Measurements from ENCODE around the gene ZC3H7B. TPM values are rescaled to one million over a fixed set of nuclear protein-coding genes. Genes with fewer than 3 reads are reported as not detected.

The ZC3H7B gene
- total RNA-seq, 1 experiment from 2014 or later: 53.4 TPM

DNA sequence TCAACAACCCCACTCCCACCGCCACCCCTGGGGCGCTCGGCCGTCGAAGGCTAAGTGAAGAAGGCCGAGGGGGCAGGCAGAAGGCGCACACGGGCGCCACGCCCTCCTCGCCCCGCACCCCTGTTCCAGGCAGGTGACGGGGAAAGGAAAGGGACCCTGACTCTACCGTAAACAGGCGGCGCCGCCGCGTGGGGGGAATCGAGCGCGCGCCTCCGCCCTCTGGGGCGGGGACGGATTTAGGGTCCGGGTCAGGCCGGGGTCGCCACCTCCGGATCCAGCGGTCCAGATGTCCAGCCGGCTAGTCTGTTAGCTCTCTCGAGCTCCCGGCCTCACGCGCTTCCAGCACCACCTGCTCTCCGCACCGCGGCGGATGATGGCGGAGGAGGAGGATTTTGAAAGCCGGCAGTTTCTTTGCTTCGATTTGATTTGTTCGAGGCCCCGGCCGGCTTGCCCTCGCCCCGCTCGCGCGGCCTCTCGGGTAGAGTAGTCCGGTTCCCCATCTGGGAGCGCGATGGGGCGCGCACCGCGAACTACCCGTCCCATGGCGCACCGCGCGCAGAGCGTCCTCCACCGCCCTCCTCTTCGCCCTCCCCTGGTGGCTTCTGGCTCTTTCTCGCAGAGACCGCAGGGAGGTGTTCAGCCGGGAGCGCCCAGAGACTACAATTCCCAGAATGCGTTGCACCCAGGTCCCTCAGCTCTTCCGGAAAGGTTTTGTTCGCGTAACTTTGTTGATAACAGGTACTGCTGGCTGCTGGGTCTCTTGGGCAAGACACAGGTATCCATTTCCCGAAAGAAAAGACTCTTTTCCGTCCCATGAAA lies 15.3 kb upstream of the ZC3H7B start, which contains the start of gene RANGAP1:
TSS of gene RANGAP1 (minus strand) at position 368 of the 819 bp plus-strand sequence. CDS start 5,143 bp downstream, outside the sequence.
- no TSS peak for BruUV-seq (replicated peaks)
- H3K27ac Mint-ChIP-seq (ENCODE audit: low read depth, unreplicated experiment): peak within 1 kb of the TSS; percentile 85
- H3K4me1 Mint-ChIP-seq (ENCODE audit: insufficient read depth, unreplicated experiment): peaks cover 29% of the 10 kb centered on the region
- peaks cover 47% of the 10 kb centered on the region for H3K36me3 Mint-ChIP-seq (ENCODE audit: insufficient read depth, unreplicated experiment)
- H3K4me3 Mint-ChIP-seq (ENCODE audit: unreplicated experiment): peak within 1 kb of the TSS; percentile 80
- peak; percentile 99 for DNase-seq (ENCODE audit: unreplicated experiment)
- CTCF ChIA-PET: interaction anchor here (0.9 to 1.0 kb wide), 2 partner anchors 12 to 231 kb away, joined by 3 to 5 read pairs; no protein-coding TSS in a partner anchor
- H3K27me3 Mint-ChIP-seq (ENCODE audit: insufficient read depth, unreplicated experiment): no peaks in the 10 kb centered on the region
- intact Hi-C loops (cut with micrococcal nuclease): loop anchor here (10.0 kb wide), 1 partner anchor 99 kb away; the partner anchor contains the start of gene TEF
- H3K9me3 Mint-ChIP-seq (ENCODE audit: unreplicated experiment): no peaks in the 10 kb centered on the region
- TF ChIP-seq, protein P1, sequence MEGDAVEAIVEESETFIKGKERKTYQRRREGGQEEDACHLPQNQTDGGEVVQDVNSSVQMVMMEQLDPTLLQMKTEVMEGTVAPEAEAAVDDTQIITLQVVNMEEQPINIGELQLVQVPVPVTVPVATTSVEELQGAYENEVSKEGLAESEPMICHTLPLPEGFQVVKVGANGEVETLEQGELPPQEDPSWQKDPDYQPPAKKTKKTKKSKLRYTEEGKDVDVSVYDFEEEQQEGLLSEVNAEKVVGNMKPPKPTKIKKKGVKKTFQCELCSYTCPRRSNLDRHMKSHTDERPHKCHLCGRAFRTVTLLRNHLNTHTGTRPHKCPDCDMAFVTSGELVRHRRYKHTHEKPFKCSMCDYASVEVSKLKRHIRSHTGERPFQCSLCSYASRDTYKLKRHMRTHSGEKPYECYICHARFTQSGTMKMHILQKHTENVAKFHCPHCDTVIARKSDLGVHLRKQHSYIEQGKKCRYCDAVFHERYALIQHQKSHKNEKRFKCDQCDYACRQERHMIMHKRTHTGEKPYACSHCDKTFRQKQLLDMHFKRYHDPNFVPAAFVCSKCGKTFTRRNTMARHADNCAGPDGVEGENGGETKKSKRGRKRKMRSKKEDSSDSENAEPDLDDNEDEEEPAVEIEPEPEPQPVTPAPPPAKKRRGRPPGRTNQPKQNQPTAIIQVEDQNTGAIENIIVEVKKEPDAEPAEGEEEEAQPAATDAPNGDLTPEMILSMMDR (IDR thresholded peaks at IDR 0.05; ENCODE audit: unreplicated experiment): no peak
- POLR2A ChIA-PET: interaction anchor here (0.5 to 6.1 kb wide), 42 partner anchors 8 to 1758 kb away, joined by 3 to 88 read pairs (median 4); partner anchors contain the start of genes ACO2, PHF5A, RBX1 and ST13

DNA sequence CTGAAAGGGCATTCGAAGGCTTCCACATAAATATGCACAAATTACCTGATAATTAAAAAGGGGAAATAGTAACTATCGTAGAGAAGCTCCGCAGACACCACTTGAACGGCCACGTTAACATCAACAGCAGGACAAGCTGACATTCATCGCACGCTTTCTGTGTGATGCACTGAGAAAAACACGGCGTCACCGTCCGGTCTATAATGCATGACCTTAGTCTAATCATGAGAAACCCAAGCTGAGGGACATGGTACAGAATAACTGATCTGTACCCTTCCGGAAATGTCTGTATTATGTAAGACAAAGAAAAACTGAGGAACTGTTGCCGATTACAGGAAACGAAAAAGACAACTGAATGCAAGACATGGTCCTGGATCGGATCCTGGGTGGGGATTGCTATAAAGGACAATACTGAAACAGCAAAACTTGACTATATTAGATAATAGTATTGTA lies 14.7 kb upstream of the ZC3H7B start:
- TSS peak; percentile 72 for BruUV-seq (replicated peaks)

DNA sequence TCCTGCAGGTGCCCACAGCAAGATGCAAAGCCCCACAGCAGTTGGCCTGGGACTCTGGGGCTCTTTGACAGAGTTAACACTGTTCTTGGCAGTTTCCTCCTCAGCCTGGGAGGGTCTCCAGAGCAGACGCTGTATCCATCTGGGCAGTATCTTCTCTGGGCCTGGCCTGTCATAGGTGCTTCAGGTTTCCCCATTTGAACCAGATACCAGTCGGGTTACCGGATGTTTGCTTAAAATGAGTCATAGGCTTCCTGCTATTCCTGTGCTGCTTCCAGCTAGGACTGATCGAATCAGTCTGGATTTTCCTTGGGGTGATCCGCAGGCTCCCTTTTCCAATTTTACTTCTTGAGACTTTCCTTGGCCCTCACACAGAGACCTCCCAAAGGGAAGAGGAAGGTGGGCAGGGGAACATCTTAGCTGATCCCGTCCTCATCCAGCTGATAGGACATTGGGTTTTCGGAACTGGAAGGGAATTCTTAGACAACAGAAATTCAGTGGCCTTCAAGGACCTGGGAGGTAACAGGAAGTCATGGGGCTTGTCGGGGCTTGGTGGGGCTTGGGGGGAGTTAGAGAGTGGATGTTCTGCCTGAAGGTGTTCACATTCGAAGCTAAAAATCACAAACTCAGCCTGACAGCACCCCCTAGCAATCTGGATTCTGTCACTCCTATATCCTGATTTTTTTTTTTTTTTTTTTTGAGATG lies 12.9 kb upstream of the ZC3H7B start:
- Mint-ChIP-seq H3K36me3 (ENCODE audit: insufficient read depth, unreplicated experiment) (peaks cover 26% of the 10 kb centered on the region), H3K4me1 (ENCODE audit: insufficient read depth, unreplicated experiment) (peaks cover 26% of the 10 kb centered on the region), H3K9me3 (ENCODE audit: unreplicated experiment) (no peaks in the 10 kb centered on the region), H3K27me3 (ENCODE audit: insufficient read depth, unreplicated experiment) (no peaks in the 10 kb centered on the region), H3K4me3 (ENCODE audit: unreplicated experiment) (peak overlapping the region; percentile 53), H3K27ac (ENCODE audit: low read depth, unreplicated experiment) (peak overlapping the region; percentile 94)
- TSS peak; percentile 40 for BruUV-seq (replicated peaks)
- DNase-seq (ENCODE audit: unreplicated experiment): peak; percentile 91
- intact Hi-C loops (cut with micrococcal nuclease): loop anchor here (10.0 kb wide), 1 partner anchor 96 kb away; the partner anchor contains the start of gene TEF
- ChIA-PET CTCF (interaction anchor here (0.6 to 0.9 kb wide), 7 partner anchors 13 to 637 kb away, joined by 3 to 4 read pairs (median 3); partner anchors contain the start of gene ZC3H7B), POLR2A (interaction anchor here (0.7 to 6.1 kb wide), 15 partner anchors 8 to 518 kb away, joined by 3 to 88 read pairs (median 4); partner anchors contain the start of genes ACO2, EP300, PHF5A and TEF)
- TF ChIP-seq, protein P1 (IDR thresholded peaks at IDR 0.05; ENCODE audit: unreplicated experiment): no peak

More for the DNA sequence above, 14.7 kb upstream of the ZC3H7B start:
- Mint-ChIP-seq H3K9me3 (ENCODE audit: unreplicated experiment) (no peaks in the 10 kb centered on the region), H3K4me1 (ENCODE audit: insufficient read depth, unreplicated experiment) (peaks cover 28% of the 10 kb centered on the region), H3K27me3 (ENCODE audit: insufficient read depth, unreplicated experiment) (no peaks in the 10 kb centered on the region), H3K36me3 (ENCODE audit: insufficient read depth, unreplicated experiment) (peaks cover 41% of the 10 kb centered on the region), H3K4me3 (ENCODE audit: unreplicated experiment) (peak overlapping the region; percentile 80), H3K27ac (ENCODE audit: low read depth, unreplicated experiment) (peak overlapping the region; percentile 85)
- ChIA-PET POLR2A (interaction anchor here (0.5 to 6.1 kb wide), 44 partner anchors 8 to 1759 kb away, joined by 3 to 88 read pairs (median 4); partner anchors contain the start of genes ACO2, PHF5A, RBX1 and ST13), CTCF (interaction anchor here (0.9 to 1.0 kb wide), 2 partner anchors 11 to 231 kb away, joined by 3 to 5 read pairs; no protein-coding TSS in a partner anchor)
- TF ChIP-seq, protein P1 (IDR thresholded peaks at IDR 0.05; ENCODE audit: unreplicated experiment): no peak
- intact Hi-C loops (cut with micrococcal nuclease): loop anchor here (10.0 kb wide), 1 partner anchor 98 kb away; the partner anchor contains the start of gene TEF
- no peak for DNase-seq (ENCODE audit: unreplicated experiment)

All from MCF 10A (cell line).